Epithelial cell of esophagus (primary cell): Measurements from ENCODE around the gene RNF26.

Experiments used
- DNase-seq: peaks from one replicate; pipeline ENCODE4 v3.0.0; 2010; ENCODE audit warnings: low read depth
- H3K4me3 ChIP-seq: 2 replicates; pipeline ENCODE4 v1.5.1; 2011; ENCODE audit warnings: mild to moderate bottlenecking, low read length, control low read depth
- TF ChIP-seq, protein P1 (sequence below): IDR thresholded peaks from 2 replicates; pipeline ENCODE4 v1.5.1; 2011; ENCODE audit warnings: low read depth, mild to moderate bottlenecking, low read length, control low read depth, inconsistent platforms; ENCODE audit not compliant: insufficient read depth; ENCODE audit errors: missing control alignments

RNF26 gene

DNA sequence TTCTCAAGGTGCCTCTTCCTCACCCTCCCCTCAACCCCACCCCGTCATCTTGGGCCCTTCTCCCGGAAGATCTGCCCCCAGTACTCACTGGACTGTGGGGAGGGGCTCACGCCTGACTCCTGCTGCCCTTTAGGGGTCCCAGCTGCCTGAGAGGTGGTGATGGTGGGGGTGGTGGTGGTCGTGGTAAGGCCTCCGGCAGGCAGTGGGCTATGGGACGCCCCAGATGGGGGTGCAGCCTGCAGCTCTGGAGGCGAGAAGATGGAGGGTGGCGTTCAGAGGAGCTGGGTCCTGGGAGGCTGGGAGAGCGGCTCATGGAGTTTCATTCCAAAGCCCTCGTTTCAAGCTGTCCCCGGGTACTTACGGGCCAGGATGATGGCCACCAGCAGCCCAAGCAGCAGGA is 11.4 kb downstream of the RNF26 start:
- TF ChIP-seq, protein P1, sequence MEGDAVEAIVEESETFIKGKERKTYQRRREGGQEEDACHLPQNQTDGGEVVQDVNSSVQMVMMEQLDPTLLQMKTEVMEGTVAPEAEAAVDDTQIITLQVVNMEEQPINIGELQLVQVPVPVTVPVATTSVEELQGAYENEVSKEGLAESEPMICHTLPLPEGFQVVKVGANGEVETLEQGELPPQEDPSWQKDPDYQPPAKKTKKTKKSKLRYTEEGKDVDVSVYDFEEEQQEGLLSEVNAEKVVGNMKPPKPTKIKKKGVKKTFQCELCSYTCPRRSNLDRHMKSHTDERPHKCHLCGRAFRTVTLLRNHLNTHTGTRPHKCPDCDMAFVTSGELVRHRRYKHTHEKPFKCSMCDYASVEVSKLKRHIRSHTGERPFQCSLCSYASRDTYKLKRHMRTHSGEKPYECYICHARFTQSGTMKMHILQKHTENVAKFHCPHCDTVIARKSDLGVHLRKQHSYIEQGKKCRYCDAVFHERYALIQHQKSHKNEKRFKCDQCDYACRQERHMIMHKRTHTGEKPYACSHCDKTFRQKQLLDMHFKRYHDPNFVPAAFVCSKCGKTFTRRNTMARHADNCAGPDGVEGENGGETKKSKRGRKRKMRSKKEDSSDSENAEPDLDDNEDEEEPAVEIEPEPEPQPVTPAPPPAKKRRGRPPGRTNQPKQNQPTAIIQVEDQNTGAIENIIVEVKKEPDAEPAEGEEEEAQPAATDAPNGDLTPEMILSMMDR = no peak
- no peak overlapping the region for H3K4me3 ChIP-seq

DNA sequence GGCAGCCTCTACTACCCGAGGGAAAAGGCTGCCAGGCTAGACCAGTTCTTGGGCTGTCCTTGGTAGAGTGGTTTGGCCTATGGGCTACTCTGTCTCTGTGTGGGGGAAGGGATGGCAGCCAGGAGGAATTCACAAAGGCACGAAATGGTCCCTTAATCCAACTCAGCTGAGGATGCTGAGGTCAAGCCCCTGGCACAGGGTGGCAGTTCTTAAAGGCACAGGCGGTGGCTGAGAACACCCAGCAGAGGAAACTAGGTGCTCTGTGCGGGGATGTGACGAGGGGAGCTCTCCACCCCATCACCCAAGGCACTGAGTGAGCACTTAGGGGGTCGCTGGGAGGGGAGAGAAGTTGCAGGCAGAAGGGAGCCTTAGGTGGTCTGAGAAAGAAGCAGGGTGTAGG is 12.3 kb downstream of the RNF26 start, which contains the start of gene MFRP:
TSS of gene MFRP (minus strand) at position 101 of the 400 bp plus-strand sequence. CDS start 192 bp downstream, outside the sequence.
- no peak for DNase-seq
- TF ChIP-seq, protein P1 = no peak
- no peak within 1 kb of the TSS for H3K4me3 ChIP-seq

More for the DNA sequence above, 11.4 kb downstream of the RNF26 start:
- DNase-seq = no peak

DNA sequence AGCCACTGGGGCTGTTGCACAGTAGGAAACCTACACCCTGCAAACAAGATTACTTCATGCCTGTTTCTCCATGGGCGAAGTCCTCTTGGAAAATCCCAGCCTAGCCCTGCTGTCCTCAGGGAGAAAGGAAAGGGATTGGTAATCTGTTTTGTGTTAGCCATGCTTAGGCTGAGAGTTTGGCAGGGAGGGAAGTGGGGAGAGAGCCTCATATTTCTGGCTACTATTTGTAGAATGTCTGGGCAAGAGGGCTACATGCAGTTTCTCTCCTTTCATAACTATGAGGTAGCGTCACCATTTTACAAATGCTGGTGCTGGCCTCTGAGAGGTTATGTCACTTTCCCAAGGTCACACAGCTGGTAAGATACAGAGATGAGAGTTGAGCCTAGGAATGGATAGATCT is 12.9 kb downstream of the RNF26 start:
- DNase-seq = no peak
- TF ChIP-seq, protein P1 = no peak
- no peak overlapping the region for H3K4me3 ChIP-seq

DNA sequence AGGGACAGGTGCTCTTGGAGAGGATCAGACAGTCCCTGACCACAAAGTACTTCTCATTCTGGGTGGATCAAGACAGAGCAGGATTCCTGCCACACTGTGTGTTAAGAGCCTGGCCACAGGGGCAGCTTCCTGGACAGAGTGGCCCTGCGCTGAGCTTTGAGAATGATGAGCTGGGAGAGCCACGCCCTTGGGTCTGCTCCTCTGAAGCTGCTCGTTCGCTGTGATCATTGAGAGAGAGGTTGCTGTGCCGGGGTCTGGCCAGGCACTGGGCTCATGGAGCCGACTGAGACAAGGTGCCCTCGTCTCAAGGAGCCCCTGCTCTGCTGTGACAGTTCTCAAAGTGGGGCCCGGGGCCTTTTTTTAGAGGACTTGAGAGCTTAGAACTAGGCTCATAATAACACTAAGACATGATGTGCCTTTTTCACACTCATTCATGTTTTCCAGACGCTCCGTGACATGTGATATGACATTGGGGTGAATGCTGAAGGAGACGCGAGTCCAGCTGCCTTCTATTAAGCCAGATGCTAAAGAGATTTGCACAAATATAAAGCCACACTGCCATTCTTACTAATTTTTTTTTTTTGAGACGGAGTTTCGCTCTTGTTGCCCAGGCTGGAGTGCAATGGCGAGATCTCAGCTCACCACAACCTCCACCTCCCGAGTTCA is 13.7 kb downstream of the RNF26 start:
- TF ChIP-seq, protein P1 = no peak
- no peak for DNase-seq
- H3K4me3 ChIP-seq = no peak overlapping the region

DNA sequence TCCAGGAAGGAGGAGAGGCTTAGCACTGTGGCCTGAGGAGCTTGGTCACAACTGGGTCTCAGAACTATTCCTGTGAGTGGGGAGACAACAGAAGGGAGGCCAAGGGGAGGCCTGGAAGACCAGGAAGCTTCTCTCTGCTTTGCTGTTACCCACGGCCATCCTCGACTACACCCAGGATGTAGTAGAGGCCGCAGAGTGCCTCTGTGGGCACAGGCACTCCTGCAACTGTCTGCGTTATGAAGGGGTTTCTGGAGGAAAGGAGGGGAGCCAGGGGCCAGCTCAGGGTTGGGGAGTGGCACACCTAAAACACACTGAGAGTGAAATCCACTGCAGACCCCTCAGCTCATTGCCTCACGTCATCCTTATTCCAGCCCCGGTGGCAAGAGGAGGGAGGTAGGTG is 16.0 kb downstream of the RNF26 start:
- TF ChIP-seq, protein P1 = no peak
- DNase-seq = no peak
- H3K4me3 ChIP-seq = no peak overlapping the region

DNA sequence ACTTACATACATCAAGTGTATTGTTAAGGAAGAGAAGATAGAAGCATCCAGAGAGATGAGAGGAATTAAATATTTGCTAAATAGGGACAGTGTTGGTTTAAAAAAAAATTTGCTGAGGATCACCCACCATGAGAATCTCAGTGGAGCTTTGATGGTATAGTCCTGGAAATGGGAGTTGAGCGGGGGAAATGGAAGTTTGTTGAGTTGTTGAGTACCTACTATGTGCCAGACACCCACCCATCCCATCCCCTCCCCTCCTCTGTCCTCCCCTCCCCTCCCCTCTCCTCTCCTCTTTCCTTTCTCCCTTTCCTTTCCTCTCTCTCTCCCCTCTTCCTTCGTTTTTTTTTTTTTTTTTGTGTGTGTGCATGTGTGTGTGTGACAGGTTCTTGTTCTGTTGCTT is 16.9 kb downstream of the RNF26 start:
- DNase-seq = no peak
- TF ChIP-seq, protein P1 = no peak
- H3K4me3 ChIP-seq = no peak overlapping the region

DNA sequence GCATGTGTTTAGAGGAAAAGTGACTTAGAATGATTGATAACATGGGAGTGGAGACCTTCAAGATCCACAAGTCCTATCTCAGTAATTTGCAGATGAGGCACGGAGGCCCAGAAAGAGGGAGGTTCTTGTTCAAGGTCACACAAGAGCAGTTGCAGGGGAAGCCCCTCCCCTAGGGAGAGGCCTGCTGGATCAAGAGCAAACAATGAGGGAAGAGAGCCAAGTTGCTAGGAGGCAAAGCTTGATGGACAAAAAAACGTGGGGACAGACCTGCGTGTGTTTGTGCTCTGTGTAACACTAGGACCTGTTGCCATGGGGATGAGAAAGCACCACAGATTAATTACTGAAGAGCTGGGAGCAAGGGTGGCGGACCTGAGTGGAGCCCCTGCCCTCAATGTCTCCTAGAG is 18.5 kb downstream of the RNF26 start:
- H3K4me3 ChIP-seq = no peak overlapping the region
- TF ChIP-seq, protein P1 = no peak
- no peak for DNase-seq
